Thyroid gland (tissue), 4 donors: Measurements from ENCODE around the gene PLK5. TPM values are rescaled to one million over a fixed set of nuclear protein-coding genes. Genes with fewer than 3 reads are reported as not detected.

ENCODE experiments used
- DNase-seq, 2 donors: peaks; one replicate each; pipeline ENCODE4 v3.0.0-alpha.2; 2019
- H3K27ac ChIP-seq, 3 donors: fragments of 200-600 bp; sonication (generic); 1 replicate in 2 of 3; 2 replicates in 1 of 3; pipeline ENCODE4 v1.5.1; 2016 to 2019; ENCODE audit warnings: mild to moderate bottlenecking in 1 of 3, moderate library complexity in 1 of 3
- H3K27me3 ChIP-seq: fragments of 200-600 bp; sonication (generic); one replicate; pipeline ENCODE4 v1.5.1; 2019
- H3K36me3 ChIP-seq, 2 donors: fragments of 200-600 bp; sonication (generic); one replicate each; pipeline ENCODE4 v1.5.1; 2016 to 2019
- H3K4me1 ChIP-seq, 2 donors: fragments of 200-600 bp; sonication (generic); one replicate each; pipeline ENCODE4 v1.5.1; 2017 to 2019
- H3K4me3 ChIP-seq, 3 donors: fragments of 200-600 bp; sonication (generic); replicated peaks in 1 of 3; 1 replicate in 2 of 3; 2 replicates in 1 of 3; pipeline ENCODE4 v1.5.1; 2016; ENCODE audit warnings: mild to moderate bottlenecking in 1 of 3
- H3K9me3 ChIP-seq: fragments of 200-600 bp; sonication (generic); one replicate; pipeline ENCODE4 v1.5.1; 2017
- POLR2A ChIP-seq, 2 donors: fragments of 450-650 bp; IDR thresholded peaks; one replicate each; pipeline ENCODE4 v1.6.1; 2017; ENCODE audit warnings: antibody characterized with exemption in 2 of 2, mild to moderate bottlenecking in 2 of 2, moderate library complexity in 1 of 2
- WGBS, 2 donors: methylation state at CpG; one replicate each; pipeline ENCODE4 v1.1.5; 2017; 5-methylcytosine and 5-hydroxymethylcytosine counted together
- intact Hi-C: fragments of 100-400 bp; cut with DNase I; formaldehyde crosslinking; loops from one replicate; pipeline ENCODE4 v1.15.1; 2023
- total RNA-seq, 4 donors: library from RNA; depleted of rRNA; stranded (reverse); fragments of >200 nt; gene quantifications; one replicate each; pipeline ENCODE4 v1.2.3, GENCODE V29; 2016
- TF ChIP-seq, protein P1 (sequence below), 6 experiments: fragments of 200-600 bp in 3 of 6; fragments of 450-650 bp in 3 of 6; sonication (generic) in 3 of 6; IDR thresholded peaks; one replicate each; pipeline ENCODE4 v1.5.1; 2016 to 2019; ENCODE audit warnings: antibody characterized with exemption in 6 of 6, mild to moderate bottlenecking in 2 of 6, inconsistent platforms in 1 of 6, moderate library complexity in 1 of 6

PLK5 gene
- total RNA-seq, 4 donors from 2014 or later = not detected

DNA sequence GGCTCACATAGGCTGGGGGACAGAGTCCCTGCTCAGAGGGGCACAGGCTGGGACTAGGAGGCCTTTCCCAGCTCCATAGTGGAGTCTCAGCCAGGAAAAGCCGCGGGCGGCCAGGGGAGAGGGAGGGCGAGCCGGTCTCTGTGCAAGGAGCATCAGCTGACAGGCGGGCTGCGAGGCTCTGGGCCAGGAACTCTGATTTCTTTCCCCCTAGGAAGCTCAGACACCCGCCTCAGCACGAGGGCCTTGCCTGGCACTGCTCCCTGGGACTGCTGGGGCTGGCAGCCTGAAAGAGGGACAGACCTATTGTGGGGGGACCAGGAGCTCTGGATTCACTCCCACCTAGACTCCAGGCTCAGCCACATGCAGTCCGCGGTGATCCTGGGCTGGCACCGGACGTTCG lies 2.2 kb upstream of the PLK5 start:
- Histone ChIP-seq H3K4me3 (no peak overlapping the region), H3K36me3 (no peaks in the 10 kb centered on the region), H3K27ac (no peak overlapping the region), H3K4me1 (peaks cover 0 to 7% of the 10 kb centered on the region in 2 donors), H3K9me3 (no peaks in the 10 kb centered on the region), H3K27me3 (peaks cover 7% of the 10 kb centered on the region)
- no peak for DNase-seq
- 64 to 67% methylated on average over 9 of the region's 14 CpGs for WGBS, 2 donors
- no peak for TF ChIP-seq POLR2A (IDR thresholded peaks at IDR 0.05)
- TF ChIP-seq, protein P1, sequence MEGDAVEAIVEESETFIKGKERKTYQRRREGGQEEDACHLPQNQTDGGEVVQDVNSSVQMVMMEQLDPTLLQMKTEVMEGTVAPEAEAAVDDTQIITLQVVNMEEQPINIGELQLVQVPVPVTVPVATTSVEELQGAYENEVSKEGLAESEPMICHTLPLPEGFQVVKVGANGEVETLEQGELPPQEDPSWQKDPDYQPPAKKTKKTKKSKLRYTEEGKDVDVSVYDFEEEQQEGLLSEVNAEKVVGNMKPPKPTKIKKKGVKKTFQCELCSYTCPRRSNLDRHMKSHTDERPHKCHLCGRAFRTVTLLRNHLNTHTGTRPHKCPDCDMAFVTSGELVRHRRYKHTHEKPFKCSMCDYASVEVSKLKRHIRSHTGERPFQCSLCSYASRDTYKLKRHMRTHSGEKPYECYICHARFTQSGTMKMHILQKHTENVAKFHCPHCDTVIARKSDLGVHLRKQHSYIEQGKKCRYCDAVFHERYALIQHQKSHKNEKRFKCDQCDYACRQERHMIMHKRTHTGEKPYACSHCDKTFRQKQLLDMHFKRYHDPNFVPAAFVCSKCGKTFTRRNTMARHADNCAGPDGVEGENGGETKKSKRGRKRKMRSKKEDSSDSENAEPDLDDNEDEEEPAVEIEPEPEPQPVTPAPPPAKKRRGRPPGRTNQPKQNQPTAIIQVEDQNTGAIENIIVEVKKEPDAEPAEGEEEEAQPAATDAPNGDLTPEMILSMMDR (IDR thresholded peaks at IDR 0.05) = no peak
- intact Hi-C loops = loop anchor here (10.0 kb wide), 1 partner anchor 237 kb away; the partner anchor contains the start of gene EFNA2

DNA sequence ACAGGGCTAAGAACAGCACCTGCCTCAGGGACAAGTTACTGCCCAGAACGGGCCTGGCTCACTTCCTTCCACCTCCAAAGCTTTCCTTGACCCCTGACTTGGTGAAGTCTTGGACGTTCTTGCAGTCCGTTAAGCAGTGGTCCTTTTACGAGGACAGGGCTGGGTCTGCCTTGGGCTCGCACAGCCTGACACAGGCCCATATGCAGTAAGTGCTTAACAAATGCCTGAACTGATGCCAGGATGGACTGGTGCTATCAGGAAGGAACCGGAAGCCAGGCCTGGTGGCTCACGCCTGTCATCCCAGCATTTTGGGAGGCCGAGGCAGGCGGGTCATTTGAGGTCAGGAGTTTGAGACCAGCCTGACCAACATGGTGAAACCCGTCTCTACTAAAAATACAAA lies 1.8 kb upstream of the PLK5 start:
- Histone ChIP-seq H3K27me3 (peaks cover 7% of the 10 kb centered on the region), H3K9me3 (no peaks in the 10 kb centered on the region), H3K36me3 (no peaks in the 10 kb centered on the region), H3K4me3 (no peak overlapping the region), H3K4me1 (peaks cover 0 to 7% of the 10 kb centered on the region in 2 donors), H3K27ac (no peak overlapping the region)
- TF ChIP-seq POLR2A (IDR thresholded peaks at IDR 0.05) = no peak
- TF ChIP-seq, protein P1 (IDR thresholded peaks at IDR 0.05) = no peak
- no peak for DNase-seq
- 78 to 82% methylated on average over 10 of the region's 10 CpGs for WGBS, 2 donors
- intact Hi-C loops = loop anchor here (10.0 kb wide), 1 partner anchor 237 kb away; the partner anchor contains the start of gene EFNA2

DNA sequence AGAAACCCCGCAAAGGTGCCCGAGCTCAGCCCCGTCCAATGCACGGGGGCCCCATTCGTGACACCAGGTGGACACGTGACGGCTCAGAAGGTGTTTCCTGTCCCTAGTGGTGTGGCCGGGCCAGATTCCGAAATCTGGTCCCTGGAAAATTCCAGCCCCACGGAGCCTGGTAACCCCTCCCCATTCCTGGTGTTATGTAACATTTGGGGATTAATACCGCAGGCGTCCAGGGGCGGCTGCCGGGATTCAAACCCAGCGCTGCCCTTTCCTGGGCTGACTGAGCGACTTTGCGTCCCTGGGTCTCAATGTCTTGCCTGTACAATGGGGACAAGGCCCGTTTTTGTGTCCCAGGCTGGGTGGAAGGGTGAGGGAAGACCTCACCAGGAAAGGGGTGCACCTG lies 1.0 kb upstream of the PLK5 start:
- no peak overlapping the region for H3K27ac ChIP-seq
- WGBS, 2 donors = 71 to 77% methylated on average over 9 to 18 of the region's 18 CpGs
- TF ChIP-seq, protein P1 (IDR thresholded peaks at IDR 0.05) = no peak
- TF ChIP-seq POLR2A (IDR thresholded peaks at IDR 0.05) = no peak
- no peak for DNase-seq
- no peaks in the 10 kb centered on the region for H3K36me3 ChIP-seq
- peaks cover 7% of the 10 kb centered on the region for H3K27me3 ChIP-seq
- H3K4me3 ChIP-seq = no peak overlapping the region
- peaks cover 0 to 7% of the 10 kb centered on the region in 2 donors for H3K4me1 ChIP-seq
- no peaks in the 10 kb centered on the region for H3K9me3 ChIP-seq
- intact Hi-C loops = loop anchor here (10.0 kb wide), 1 partner anchor 238 kb away; the partner anchor contains the start of gene EFNA2

DNA sequence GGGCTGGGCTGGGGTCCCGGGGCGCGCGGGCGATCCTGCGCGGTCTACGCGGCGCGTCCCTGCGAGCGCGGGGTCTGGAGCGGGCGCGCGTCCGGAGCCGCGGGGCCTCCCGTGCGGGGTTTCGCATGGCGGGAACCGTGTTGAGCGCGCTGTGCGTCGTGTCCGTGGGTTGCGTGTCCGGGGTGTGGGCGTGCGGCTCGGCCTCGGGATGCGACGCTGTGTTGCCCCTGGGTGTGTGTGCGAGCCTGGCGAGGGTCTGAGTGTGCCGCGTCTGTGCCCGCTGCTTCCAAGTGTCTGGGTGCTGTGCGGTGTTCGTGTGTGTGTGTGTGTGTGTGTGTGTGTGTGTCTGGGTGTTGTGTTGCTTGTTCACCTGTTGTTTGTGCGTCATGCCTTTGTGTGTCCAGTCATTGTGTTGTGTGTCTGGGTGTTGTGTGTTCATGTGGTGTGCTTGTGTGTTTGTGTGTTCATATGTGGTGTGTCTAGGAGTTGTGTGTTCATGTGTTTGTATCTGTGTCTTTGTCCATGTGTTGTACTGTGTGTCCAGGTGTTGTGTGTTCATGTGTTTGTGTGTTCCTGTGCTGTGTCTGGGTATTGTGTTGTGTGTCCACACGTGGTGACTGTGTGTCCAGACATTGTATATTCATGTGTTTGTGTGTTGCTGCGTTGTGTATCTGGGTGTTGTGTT lies 552 bp downstream of the PLK5 start:
- Histone ChIP-seq H3K4me3 (no peak overlapping the region), H3K27me3 (peaks cover 7% of the 10 kb centered on the region), H3K36me3 (no peaks in the 10 kb centered on the region), H3K27ac (no peak overlapping the region), H3K9me3 (no peaks in the 10 kb centered on the region), H3K4me1 (peaks cover 0 to 7% of the 10 kb centered on the region in 2 donors)
- no peak for DNase-seq
- WGBS, 2 donors = 28 to 29% methylated on average over 12 to 15 of the region's 49 CpGs
- TF ChIP-seq POLR2A (IDR thresholded peaks at IDR 0.05) = no peak
- TF ChIP-seq, protein P1 (IDR thresholded peaks at IDR 0.05) = no peak
- intact Hi-C loops = loop anchor here (10.0 kb wide), 1 partner anchor 240 kb away; the partner anchor contains the start of gene EFNA2

DNA sequence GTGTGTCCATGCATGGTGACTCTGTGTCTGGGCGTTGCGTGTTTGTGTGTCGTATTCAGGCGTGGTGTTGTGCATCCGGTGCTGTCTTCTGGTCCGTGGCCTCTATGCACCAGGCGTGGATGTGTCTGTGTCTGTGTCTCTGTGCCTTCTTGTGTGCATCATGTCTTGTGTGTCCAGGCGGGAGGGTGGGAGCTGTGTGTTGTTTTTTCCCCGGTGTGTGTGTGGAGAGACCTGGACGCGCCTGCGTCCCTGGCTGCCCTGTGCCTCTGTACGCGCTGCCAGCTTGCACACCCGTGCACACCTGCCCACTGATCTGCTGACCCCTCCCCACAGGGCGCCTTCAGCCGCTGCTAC lies 1.1 kb downstream of the PLK5 start:
- H3K27ac ChIP-seq = no peak overlapping the region
- H3K4me3 ChIP-seq = no peak overlapping the region
- TF ChIP-seq POLR2A (IDR thresholded peaks at IDR 0.05) = no peak
- TF ChIP-seq, protein P1 (IDR thresholded peaks at IDR 0.05) = no peak
- peaks cover 7% of the 10 kb centered on the region for H3K27me3 ChIP-seq
- DNase-seq = no peak
- no peaks in the 10 kb centered on the region for H3K9me3 ChIP-seq
- 63 to 70% methylated on average over 15 to 17 of the region's 17 CpGs for WGBS, 2 donors
- no peaks in the 10 kb centered on the region for H3K36me3 ChIP-seq
- H3K4me1 ChIP-seq = peaks cover 0 to 7% of the 10 kb centered on the region in 2 donors
- intact Hi-C loops = loop anchor here (10.0 kb wide), 1 partner anchor 240 kb away; the partner anchor contains the start of gene EFNA2
